IPS DF 6.9 (cell line): ENCODE data around the gene RTN4RL1.

Experiments used
- DNase-seq: peaks from one replicate; pipeline ENCODE4 v3.0.0-alpha.2; 2013; ENCODE audit warnings: low read depth, low spot score
- H3K27ac ChIP-seq: one replicate; pipeline ENCODE4 v1.5.1; 2013; ENCODE audit warnings: low read length, control low read depth
- H3K27me3 ChIP-seq: 2 replicates; pipeline ENCODE4 v1.6.1; 2013; ENCODE audit warnings: mild to moderate bottlenecking, low read length; ENCODE audit not compliant: control insufficient read depth, insufficient read depth
- H3K36me3 ChIP-seq: 2 replicates; pipeline ENCODE4 v1.6.1; 2013; ENCODE audit warnings: low read length; ENCODE audit not compliant: control insufficient read depth, insufficient read depth
- H3K4me1 ChIP-seq: 2 replicates; pipeline ENCODE4 v1.6.1; 2013; ENCODE audit warnings: low read length; ENCODE audit not compliant: control insufficient read depth, insufficient read depth
- H3K4me3 ChIP-seq: 2 replicates; pipeline ENCODE4 v1.5.1; 2013; ENCODE audit warnings: mild to moderate bottlenecking, low read length
- H3K9me3 ChIP-seq: 2 replicates; pipeline ENCODE4 v1.6.1; 2013; ENCODE audit warnings: low read length, inconsistent platforms; ENCODE audit not compliant: control insufficient read depth, insufficient read depth
- WGBS: extraction: QIAGEN DNeasy Blood & Tissue Kit; methylation state at CpG from one replicate; pipeline ENCODE4 v1.1.7; 2013; ENCODE audit warnings: mixed read lengths, missing lambda C conversion rate; ENCODE audit not compliant: insufficient read length, insufficient coverage; 5-methylcytosine and 5-hydroxymethylcytosine counted together

Gene RTN4RL1

DNA sequence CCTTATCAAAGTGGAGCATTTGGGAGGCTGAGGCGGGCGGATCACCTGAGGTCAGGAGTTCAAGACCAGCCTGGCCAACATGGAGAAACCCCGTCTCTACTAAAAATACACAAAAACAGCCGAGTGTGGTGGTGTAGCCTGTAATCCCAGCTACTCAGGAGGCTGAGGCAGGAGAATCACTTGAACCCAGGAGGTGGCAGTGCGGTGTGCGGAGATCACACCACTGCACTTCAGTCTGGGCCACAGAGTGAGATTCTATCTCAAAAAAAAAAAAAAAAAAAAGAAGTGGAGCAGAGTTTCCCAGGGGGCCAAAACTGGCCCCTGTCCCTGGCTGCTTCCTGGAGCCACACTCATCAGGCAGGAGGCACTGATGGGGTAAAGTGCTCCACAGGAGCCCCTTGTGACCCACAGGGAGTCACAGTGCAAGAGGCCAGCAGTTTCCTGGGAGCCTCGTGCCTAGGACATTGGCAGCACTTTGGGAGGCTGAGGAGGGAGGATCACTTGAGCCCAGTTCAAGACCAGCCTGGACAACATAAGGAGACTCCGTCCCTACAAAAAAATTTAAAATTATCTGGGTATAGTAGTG lies 44.4 kb downstream of the RTN4RL1 start:
- Histone ChIP-seq H3K4me3 (no peak overlapping the region), H3K27ac (no peak overlapping the region), H3K4me1 (no peaks in the 10 kb centered on the region), H3K27me3 (no peaks in the 10 kb centered on the region), H3K36me3 (no peaks in the 10 kb centered on the region), H3K9me3 (no peaks in the 10 kb centered on the region)
- no CpG with 5 or more reads among the region's 8 CpGs for WGBS
- no peak for DNase-seq

- Histone ChIP-seq H3K9me3 (no peaks in the 10 kb centered on the region), H3K36me3 (no peaks in the 10 kb centered on the region), H3K4me1 (no peaks in the 10 kb centered on the region), H3K4me3 (no peak overlapping the region), H3K27me3 (no peaks in the 10 kb centered on the region), H3K27ac (no peak overlapping the region)
- no CpG with 5 or more reads among the region's 11 CpGs for WGBS
- DNase-seq: no peak
Observed at GRCh38 chr17:1979182-1979985, 45.8 kb downstream of the RTN4RL1 start.

- WGBS: no CpG with 5 or more reads among the region's 16 CpGs
- H3K4me1 ChIP-seq: no peaks in the 10 kb centered on the region
- H3K4me3 ChIP-seq: no peak overlapping the region
- DNase-seq: no peak
- H3K9me3 ChIP-seq: no peaks in the 10 kb centered on the region
- no peaks in the 10 kb centered on the region for H3K27me3 ChIP-seq
- no peak overlapping the region for H3K27ac ChIP-seq
- H3K36me3 ChIP-seq: no peaks in the 10 kb centered on the region
Observed at GRCh38 chr17:1978396-1978949, 46.7 kb downstream of the RTN4RL1 start.

GRCh38 chr17:1977583-1978395 lies 47.3 kb downstream of the RTN4RL1 start:
- no peaks in the 10 kb centered on the region for H3K36me3 ChIP-seq
- no peak overlapping the region for H3K27ac ChIP-seq
- no CpG with 5 or more reads among the region's 55 CpGs for WGBS
- DNase-seq: no peak
- no peaks in the 10 kb centered on the region for H3K9me3 ChIP-seq
- H3K4me1 ChIP-seq: no peaks in the 10 kb centered on the region
- no peaks in the 10 kb centered on the region for H3K27me3 ChIP-seq
- peak overlapping the region; percentile 5; the same call in 1 of the 2 replicates for H3K4me3 ChIP-seq

DNA sequence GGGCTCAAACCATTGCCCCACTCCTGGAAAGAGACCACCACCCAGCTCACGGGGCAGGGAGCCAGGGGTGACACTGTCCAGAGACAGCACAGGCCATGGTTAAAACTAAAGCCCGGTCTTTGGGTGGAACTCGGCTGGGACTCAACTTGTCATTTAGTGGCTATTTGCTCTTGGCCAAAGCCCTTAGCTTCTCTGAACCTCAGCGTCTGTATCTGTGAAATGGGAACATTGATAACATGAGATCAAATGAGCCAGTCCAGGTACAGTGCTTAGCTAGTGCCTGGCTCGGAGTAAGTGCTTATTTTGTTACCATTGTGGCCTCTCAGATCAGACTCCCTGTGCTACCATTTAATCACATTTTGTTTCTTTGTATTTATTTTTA lies 48.5 kb downstream of the RTN4RL1 start:
- no peak for DNase-seq
- Histone ChIP-seq H3K36me3 (no peaks in the 10 kb centered on the region), H3K4me3 (no peak overlapping the region), H3K9me3 (no peaks in the 10 kb centered on the region), H3K4me1 (0 out of 2 replicates have a peak, but pooled peaks cover 1% of the 10 kb centered on the region), H3K27me3 (no peaks in the 10 kb centered on the region), H3K27ac (no peak overlapping the region)
- WGBS: no CpG with 5 or more reads among the region's 5 CpGs

DNA sequence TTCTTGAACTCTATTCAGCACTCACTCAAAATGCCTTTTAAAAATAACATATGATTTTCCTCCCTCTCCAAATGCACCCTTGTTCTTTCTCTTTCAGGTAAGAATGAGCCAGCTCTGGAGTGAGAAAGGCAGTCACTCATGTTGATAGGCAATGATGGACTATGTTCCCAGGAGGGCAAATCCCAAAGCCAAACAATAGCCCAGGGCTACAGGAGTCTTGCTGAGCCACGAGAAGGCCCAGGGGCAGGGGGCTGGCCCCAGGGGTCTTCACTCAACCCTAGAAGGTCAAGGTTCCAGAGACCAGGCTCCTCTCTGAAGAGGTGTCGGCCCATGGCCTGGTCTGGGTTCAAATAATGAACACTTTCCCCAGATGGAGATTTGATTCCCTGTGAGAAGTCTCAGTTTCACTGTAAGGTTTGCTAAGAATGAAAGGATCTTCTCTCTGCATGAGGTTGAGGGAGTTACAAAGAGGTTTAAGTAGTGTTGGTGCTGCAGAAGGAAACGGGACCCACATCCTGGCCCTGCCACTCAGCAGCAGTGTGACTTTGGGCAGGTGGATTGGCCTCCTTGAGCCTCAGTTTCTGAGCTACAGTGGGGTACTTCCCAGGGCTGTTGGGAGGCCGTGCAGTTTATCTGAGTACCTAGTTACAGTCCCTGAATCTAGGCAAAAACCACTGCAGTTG lies 49.0 kb downstream of the RTN4RL1 start:
- 0 out of 2 replicates have a peak, but pooled peaks cover 1% of the 10 kb centered on the region for H3K4me1 ChIP-seq
- H3K27me3 ChIP-seq: no peaks in the 10 kb centered on the region
- no peaks in the 10 kb centered on the region for H3K36me3 ChIP-seq
- H3K27ac ChIP-seq: no peak overlapping the region
- no peaks in the 10 kb centered on the region for H3K9me3 ChIP-seq
- WGBS: no CpG with 5 or more reads among the region's 4 CpGs
- no peak overlapping the region for H3K4me3 ChIP-seq
- no peak for DNase-seq

DNA sequence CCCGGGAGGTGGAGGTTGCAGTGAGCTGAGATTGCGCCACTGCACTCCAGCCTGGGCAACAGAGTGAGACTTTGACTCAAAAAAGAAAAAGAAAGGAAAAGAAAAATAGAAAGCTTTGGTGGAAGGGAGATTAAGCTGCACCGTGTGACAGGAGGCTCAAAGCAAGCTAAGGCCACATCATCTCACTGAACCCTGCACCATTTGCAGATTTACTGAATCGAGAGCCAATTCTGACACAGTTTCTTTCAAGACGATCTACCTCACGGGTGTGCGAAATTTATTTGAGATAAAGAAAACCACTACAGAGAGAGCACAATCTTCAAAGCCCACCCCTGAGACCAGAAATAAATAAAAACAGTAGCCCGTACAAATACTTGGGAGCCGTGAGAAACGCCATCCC lies 49.6 kb downstream of the RTN4RL1 start:
- Histone ChIP-seq H3K36me3 (no peaks in the 10 kb centered on the region), H3K9me3 (no peaks in the 10 kb centered on the region), H3K27me3 (no peaks in the 10 kb centered on the region), H3K4me3 (no peak overlapping the region), H3K27ac (no peak overlapping the region), H3K4me1 (0 out of 2 replicates have a peak, but pooled peaks cover 1% of the 10 kb centered on the region)
- no peak for DNase-seq
- no CpG with 5 or more reads among the region's 10 CpGs for WGBS

DNA sequence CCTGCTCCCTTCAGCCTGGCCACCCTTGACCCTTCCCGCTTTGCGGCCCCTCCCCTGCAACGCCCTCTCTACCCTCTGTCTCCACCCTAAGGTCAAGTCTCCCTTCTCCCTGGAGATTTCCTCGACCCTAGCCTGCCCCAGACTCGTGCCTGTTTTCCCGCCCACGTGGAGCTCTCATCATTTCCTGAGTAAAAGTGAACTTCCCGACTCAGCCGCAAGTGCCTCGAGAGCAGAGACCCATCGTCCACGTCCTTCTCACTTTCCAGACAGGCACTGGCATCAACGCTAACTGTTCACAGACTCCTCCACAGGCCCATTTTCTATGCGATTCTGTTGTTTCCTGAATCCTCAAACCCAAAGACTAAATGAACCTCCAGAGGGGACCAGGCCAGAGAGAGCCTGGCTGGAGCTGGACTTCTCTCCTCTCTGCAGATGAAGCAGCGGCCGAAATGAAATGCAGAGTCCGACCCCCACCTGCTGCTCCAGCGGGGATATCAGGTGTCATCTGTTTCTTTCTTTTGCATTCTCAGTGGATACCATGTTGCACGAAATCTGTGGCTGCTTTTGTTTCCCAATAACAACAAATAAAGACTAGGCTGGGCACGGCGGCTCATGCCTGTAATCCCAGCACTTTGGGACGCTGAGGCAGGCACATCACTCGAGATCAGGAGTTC lies 52.5 kb downstream of the RTN4RL1 start:
- no CpG with 5 or more reads among the region's 23 CpGs for WGBS
- H3K27me3 ChIP-seq: no peaks in the 10 kb centered on the region
- H3K4me1 ChIP-seq: 0 out of 2 replicates have a peak, but pooled peaks cover 1% of the 10 kb centered on the region
- no peaks in the 10 kb centered on the region for H3K9me3 ChIP-seq
- H3K4me3 ChIP-seq: no peak overlapping the region
- H3K36me3 ChIP-seq: no peaks in the 10 kb centered on the region
- no peak overlapping the region for H3K27ac ChIP-seq
- DNase-seq: no peak

DNA sequence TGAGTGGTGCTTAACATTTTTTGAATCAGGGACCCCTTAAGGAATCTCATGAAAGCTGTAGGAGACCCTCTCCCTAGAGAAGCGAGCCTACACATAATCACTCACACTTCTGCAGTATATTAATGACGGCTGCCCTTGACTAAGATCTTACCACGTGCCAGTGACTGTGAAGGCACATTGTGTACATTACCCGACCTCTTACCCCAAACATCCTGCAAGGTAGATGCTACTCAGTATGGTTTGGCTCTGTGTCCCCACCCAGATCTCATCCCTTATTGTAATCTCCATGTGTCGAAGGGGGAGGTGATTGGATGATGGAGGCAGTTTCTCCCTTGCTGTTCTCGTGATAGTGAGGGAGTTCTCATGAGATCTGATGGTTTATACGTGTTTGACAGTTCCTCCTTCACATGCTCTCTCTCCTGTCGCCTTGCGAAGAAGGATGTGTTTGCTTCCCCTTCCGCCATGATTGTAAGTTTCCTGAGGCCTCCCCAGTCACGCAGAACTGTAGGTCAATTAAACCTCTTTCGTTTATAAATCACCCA lies 54.2 kb downstream of the RTN4RL1 start:
- WGBS: no CpG with 5 or more reads among the region's 12 CpGs
- H3K4me1 ChIP-seq: 0 out of 2 replicates have a peak, but pooled peaks cover 1% of the 10 kb centered on the region
- no peaks in the 10 kb centered on the region for H3K9me3 ChIP-seq
- H3K4me3 ChIP-seq: no peak overlapping the region
- no peak for DNase-seq
- H3K36me3 ChIP-seq: no peaks in the 10 kb centered on the region
- H3K27me3 ChIP-seq: no peaks in the 10 kb centered on the region
- no peak overlapping the region for H3K27ac ChIP-seq
